Tracheal epithelial cell (primary cell): ENCODE data around the gene TMEM106C. TPM values are rescaled to one million over a fixed set of nuclear protein-coding genes. Genes with fewer than 3 reads are reported as not detected.

Experiments
- total RNA-seq: library from RNA; depleted of rRNA; stranded (reverse); fragments of >200 nt; gene quantifications from 2 replicates; pipeline ENCODE4 v1.2.1, GENCODE V29; 2014

TMEM106C gene
- total RNA-seq: 59.5 and 91.9 TPM in 2 replicates

GRCh38 chr12:47963340-47964040 lies at the start of gene TMEM106C:
TMEM106C (plus strand) TSS chr12:47963596; CDS start chr12:47964237, 641 bp downstream.

GRCh38 chr12:48004053-48004941 lies 40.9 kb downstream of the TMEM106C start, which contains the start of gene COL2A1:
COL2A1 (minus strand) TSS chr12:48004476; CDS start chr12:48004321, 155 bp downstream.

Other genes with a start within 250 kb of the TMEM106C start
- not detected in 2 replicates for gene ENDOU, start 238.1 kb upstream of the TMEM106C start, total RNA-seq
- 3.4 and 8.2 TPM in 2 replicates for gene RAPGEF3, start 204.7 kb upstream of the TMEM106C start, total RNA-seq
- gene SLC48A1, start 190.4 kb upstream of the TMEM106C start, total RNA-seq: 13.7 and 13.9 TPM in 2 replicates
- 10.9 and 17.6 TPM in 2 replicates for gene HDAC7, start 143.7 kb upstream of the TMEM106C start, total RNA-seq
- gene VDR, start 58.6 kb upstream of the TMEM106C start, total RNA-seq: 5.5 and 10.0 TPM in 2 replicates
- 0.48 and 0.64 TPM in 2 replicates for gene COL2A1, start 40.9 kb downstream of the TMEM106C start, total RNA-seq
- 8.9 and 15.3 TPM in 2 replicates for gene SENP1, start 142.5 kb downstream of the TMEM106C start, total RNA-seq
- 52.9 and 63.4 TPM in 2 replicates for gene PFKM, start 155.8 kb downstream of the TMEM106C start, total RNA-seq
- 9.4 and 10.4 TPM in 2 replicates for gene ASB8, start 193.9 kb downstream of the TMEM106C start, total RNA-seq
- gene CCDC184, start 220.0 kb downstream of the TMEM106C start, total RNA-seq: not detected in 2 replicates
- not detected in 2 replicates for gene OR10AD1, start 239.7 kb downstream of the TMEM106C start, total RNA-seq